Duodenal mucosa (tissue), 2 donors: ENCODE measurements around the gene THOC5.
"Not testable (repeated sequence)": the region's sequence is repeated elsewhere in the genome, so short reads cannot be mapped to it uniquely, and the experiment has no call there.

Experiments used
- H3K27ac ChIP-seq: one replicate; pipeline ENCODE4 v1.7.0; 2013; ENCODE audit warnings: low read depth, low read length
- H3K27me3 ChIP-seq, 2 donors: one replicate each; pipeline ENCODE4 v1.7.0; 2013; ENCODE audit warnings: low read length in 2 of 2, control low read depth in 1 of 2; ENCODE audit not compliant: insufficient read depth in 2 of 2, control insufficient read depth in 1 of 2
- H3K36me3 ChIP-seq, 2 donors: one replicate each; pipeline ENCODE4 v1.7.0; 2013; ENCODE audit warnings: low read length in 2 of 2, control low read depth in 1 of 2; ENCODE audit not compliant: insufficient read depth in 2 of 2, control insufficient read depth in 1 of 2
- H3K4me1 ChIP-seq, 2 donors: one replicate each; pipeline ENCODE4 v1.7.0; 2013; ENCODE audit warnings: low read length in 2 of 2, control low read depth in 1 of 2; ENCODE audit not compliant: insufficient read depth in 2 of 2, control insufficient read depth in 1 of 2
- H3K4me3 ChIP-seq, 2 donors: one replicate each; pipeline ENCODE4 v1.7.0; 2013; ENCODE audit warnings: low read length in 2 of 2, low read depth in 1 of 2
- H3K9ac ChIP-seq, 2 donors: one replicate each; pipeline ENCODE4 v1.7.0; 2013; ENCODE audit warnings: low read length in 2 of 2, low read depth in 1 of 2
- H3K9me3 ChIP-seq, 2 donors: one replicate each; pipeline ENCODE4 v1.7.0; 2013; ENCODE audit warnings: low read length in 2 of 2, control low read depth in 1 of 2; ENCODE audit not compliant: control insufficient read depth in 1 of 2

The THOC5 gene

DNA sequence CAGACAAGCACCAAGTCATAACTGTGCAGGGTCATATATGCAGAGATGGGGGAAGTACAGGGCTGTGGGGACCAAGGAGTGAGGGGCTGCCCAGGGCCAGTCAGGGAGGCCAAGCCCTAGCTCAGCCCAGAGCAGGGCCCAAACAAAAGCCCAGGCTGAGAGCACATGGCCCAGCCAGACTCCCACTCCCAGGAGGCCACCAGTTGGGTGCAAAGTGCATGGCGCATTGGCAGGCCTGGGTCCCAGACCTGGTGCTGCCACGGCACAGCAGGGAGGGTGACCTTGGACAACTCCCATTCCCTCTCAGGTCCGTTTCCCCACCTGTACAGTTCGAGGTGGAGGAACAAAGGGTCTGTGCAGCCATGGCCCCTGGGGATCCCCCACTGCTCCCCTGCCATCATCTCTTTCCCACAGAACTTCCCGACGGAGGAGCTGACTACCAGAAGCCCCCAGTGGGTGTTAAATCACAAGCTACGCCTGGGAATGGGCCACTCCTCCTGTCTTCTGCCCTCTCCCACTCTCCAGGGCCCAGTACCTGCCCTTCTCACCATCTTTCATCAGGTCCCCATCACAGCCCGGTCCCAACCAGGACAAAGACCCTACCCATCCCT, 26.7 kb upstream of the THOC5 start:
- Histone ChIP-seq H3K9ac (peak overlapping the region; percentile 70 to 81), H3K27me3 (no peaks in the 10 kb centered on the region), H3K9me3 (no peaks in the 10 kb centered on the region), H3K36me3 (no peaks in the 10 kb centered on the region), H3K4me3 (peak overlapping the region; percentile 77 to 79), H3K27ac (peak overlapping the region; percentile 58), H3K4me1 (peaks cover 9 to 17% of the 10 kb centered on the region in 2 donors)

DNA sequence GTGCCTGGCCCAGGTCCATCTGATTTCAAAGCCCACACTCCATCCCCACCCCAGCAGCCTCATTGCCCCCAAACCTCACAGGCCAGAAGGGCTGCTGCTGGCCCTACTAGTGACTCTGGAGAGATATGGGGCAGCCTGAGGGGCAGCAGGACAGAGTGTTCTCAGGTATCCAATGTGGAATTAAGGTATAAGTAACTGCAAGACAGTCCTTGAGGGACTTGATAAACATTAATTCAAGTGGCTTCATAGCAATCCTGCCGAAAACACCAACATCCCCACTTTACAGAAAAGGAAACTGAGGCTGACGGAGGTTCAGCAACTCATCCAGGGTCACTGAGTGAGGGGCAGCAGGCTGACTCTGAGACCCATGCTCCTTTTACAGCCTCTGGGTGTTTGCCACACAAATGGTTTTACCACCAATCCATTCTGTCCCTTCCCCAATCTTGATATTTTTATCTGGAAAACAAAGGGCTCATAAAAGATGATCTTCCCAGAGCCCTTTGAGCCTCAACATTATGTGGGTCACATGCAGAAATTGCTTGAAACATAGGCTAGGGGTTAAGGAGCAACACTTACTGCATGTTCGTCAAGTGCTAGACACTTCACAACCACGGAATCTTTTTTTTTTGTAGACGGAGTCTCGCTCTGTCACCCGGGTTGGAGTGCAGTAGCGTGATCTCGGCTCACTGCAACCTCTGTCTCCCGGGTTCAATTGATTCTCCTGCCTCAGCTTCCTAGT, 25.1 kb upstream of the THOC5 start:
- Histone ChIP-seq H3K36me3 (no peaks in the 10 kb centered on the region), H3K4me1 (peaks cover 9 to 19% of the 10 kb centered on the region in 2 donors), H3K27me3 (no peaks in the 10 kb centered on the region), H3K9me3 (no peaks in the 10 kb centered on the region), H3K4me3 (no peak overlapping the region), H3K9ac (no peak overlapping the region), H3K27ac (no peak overlapping the region)

DNA sequence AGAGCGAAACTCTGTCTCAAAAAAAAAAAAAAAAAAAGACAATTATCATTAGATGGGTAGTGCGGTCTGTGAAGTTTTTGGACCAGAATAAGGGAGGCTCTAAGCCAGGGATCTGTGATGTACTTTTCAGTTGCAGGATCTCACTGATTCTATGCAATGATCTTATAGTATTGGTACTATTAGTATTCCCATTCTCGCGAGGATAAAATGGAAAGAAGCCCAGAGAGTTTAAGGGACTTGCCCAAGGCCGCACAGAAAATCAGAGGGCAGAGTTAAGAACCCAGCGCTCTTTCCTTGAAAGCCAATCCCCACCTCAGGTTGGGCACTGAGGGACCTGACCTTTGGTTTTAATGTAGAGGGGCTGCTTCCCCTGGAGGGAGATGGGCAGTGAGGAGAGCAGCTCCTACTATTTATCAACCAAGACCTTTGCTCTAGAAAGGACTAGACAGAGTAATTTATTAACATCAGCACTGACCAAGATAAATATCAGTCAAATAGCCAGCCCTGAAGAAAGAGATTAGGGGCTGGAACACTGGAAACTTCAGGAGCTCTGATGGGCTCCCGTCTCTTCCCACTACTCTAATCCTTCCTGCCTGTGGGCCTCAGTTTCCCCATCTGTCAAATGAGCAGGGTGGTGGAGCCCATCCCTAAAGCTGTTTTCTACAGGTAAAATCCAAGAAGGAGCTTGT, 21.3 kb upstream of the THOC5 start:
- H3K36me3 ChIP-seq: peaks cover 0 to 7% of the 10 kb centered on the region in 2 donors
- H3K9ac ChIP-seq: no peak overlapping the region
- H3K9me3 ChIP-seq: no peaks in the 10 kb centered on the region
- no peaks in the 10 kb centered on the region for H3K27me3 ChIP-seq
- H3K4me3 ChIP-seq: no peak overlapping the region
- peaks cover 3 to 6% of the 10 kb centered on the region in 2 donors for H3K4me1 ChIP-seq
- no peak overlapping the region for H3K27ac ChIP-seq

DNA sequence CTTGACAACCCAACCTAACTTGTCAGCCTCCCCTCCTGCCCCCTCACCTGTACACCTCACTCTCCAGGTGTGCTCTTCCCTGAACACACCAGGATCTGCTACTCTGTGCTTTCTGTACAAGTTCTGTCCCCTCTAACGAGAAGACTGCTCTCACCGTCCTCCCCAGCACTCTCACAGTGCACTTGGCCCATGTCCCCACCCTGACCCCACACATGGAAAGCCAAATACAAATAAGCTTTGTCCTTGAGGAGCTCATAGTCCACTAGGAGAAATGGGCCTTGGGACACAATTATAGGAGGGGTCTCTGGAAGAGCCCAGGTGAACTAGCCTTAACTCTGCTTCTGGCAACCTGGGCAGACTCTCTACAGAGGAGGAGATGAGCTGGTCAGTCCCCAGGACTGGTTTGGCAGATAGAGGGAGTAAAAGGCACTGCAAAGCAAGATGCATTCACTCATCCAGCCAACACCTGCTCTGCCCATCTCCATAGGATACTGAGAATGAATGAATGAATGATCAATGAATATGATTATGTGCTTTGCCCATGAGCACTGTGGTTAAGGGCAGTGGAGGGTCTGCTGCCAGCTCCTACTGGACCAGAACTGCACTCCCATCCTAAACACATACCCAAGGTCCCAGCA, 17.5 kb upstream of the THOC5 start:
- no peaks in the 10 kb centered on the region for H3K27me3 ChIP-seq
- H3K4me1 ChIP-seq: peaks cover 0 to 4% of the 10 kb centered on the region in 2 donors
- no peak overlapping the region for H3K27ac ChIP-seq
- peaks cover 0 to 27% of the 10 kb centered on the region in 2 donors for H3K36me3 ChIP-seq
- no peaks in the 10 kb centered on the region for H3K9me3 ChIP-seq
- H3K4me3 ChIP-seq: no peak overlapping the region
- H3K9ac ChIP-seq: no peak overlapping the region

DNA sequence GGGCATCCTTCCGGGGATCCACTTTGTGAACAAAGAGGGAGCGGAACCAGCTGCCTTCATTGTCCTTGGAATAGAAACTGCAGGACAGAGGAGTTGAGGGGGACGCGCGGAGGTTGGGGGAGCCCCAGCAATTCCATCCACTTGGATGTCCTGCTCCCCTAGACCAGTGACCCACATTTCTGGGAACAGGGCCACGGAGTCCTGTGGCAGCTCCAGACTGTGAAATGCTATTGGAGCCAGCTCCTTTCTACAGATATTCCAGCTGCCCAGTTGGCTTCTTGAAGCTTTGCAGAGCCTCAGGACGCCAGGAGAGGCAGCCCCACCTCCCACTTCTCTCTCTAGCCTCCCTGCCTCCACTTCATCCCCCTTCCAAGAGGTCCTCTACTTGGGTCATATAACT, 16.9 kb upstream of the THOC5 start:
- Histone ChIP-seq H3K36me3 (peaks cover 0 to 27% of the 10 kb centered on the region in 2 donors), H3K27ac (no peak overlapping the region), H3K4me3 (no peak overlapping the region), H3K4me1 (peaks cover 0 to 4% of the 10 kb centered on the region in 2 donors), H3K9ac (no peak overlapping the region), H3K9me3 (no peaks in the 10 kb centered on the region), H3K27me3 (no peaks in the 10 kb centered on the region)

DNA sequence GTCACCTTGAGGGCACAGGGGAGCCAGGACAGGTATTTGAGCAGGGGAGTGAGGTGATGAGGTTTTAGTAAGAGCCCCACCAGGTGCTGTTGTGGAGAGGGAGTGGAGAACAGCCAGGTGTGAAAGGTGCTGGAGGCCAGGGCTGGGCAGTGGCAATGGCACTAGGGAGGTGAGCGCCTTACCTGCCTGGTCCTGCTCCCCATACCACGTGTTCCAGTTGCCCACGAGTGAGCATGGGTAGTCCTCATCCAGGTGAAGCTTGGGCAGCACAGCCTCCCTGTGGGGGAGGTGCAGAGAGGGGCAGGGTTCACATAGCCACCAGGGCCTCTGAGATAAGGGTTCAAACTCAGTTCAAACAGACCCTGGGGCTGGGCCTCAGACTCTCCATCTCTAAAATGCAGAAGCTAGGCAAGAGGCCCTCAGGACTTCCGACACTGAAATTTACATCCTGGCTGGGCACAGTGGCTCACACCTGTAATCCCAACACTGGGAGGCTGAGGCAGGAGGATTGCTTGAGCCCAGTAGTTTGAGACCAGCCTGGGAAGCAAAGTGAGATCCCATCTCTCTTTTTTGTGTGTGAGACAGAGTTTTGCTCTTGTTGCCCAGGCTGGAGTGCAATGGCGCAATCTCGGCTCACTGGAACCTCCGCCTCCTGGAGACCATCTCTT, 15.6 kb upstream of the THOC5 start:
- Histone ChIP-seq H3K27me3 (no peaks in the 10 kb centered on the region), H3K27ac (no peak overlapping the region), H3K4me1 (no peaks in the 10 kb centered on the region), H3K36me3 (peaks cover 0 to 34% of the 10 kb centered on the region in 2 donors), H3K4me3 (no peak overlapping the region), H3K9me3 (no peaks in the 10 kb centered on the region), H3K9ac (no peak overlapping the region)

DNA sequence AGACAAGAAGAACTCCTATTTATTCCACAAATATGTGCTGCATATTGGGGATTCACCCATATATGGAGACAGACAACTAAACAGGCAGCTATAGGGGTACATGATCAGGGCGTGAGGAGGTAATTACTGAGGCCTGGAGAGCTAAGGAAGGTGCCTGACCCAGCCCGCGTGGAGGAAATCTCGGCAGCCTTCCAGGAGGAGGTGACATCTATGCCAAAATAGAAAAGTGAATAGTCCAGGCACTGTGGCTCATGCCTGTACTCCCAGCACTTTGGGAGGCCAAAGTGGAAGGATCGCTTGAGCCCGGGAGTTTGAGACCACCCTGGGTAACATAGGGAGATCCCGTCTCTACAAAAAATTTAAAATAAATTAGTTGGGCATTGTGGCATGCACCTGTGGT, 13.8 kb upstream of the THOC5 start:
- H3K4me1 ChIP-seq: no peaks in the 10 kb centered on the region
- H3K9me3 ChIP-seq: no peaks in the 10 kb centered on the region
- no peaks in the 10 kb centered on the region for H3K27me3 ChIP-seq
- H3K9ac ChIP-seq: no peak overlapping the region
- H3K4me3 ChIP-seq: no peak overlapping the region
- H3K36me3 ChIP-seq: peaks cover 0 to 40% of the 10 kb centered on the region in 2 donors
- no peak overlapping the region for H3K27ac ChIP-seq

DNA sequence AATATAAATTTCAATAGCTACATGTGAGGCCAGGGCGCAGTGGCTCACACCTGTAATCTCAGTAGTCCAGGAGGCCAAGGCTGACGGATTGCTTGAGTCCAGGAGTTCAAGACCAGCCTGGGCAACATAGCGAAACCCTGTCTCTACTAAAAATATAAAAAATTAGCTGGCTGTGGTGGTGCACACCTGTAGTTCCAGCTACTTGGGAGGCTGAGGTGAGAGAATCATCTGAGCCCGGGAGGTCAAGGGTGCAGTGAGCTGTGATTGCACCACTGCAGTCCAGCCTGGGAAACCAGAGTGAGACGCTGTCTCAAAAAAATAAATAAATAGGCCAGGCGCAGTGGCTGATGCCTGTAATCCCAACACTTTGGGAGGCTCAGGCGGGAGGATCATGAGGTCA, 13.0 kb upstream of the THOC5 start:
- H3K4me3 ChIP-seq, H3K9me3 ChIP-seq, H3K4me1 ChIP-seq, H3K9ac ChIP-seq, H3K27ac ChIP-seq, H3K27me3 ChIP-seq: not testable (repeated sequence)
- peaks cover 8 to 48% of the 10 kb centered on the region in 2 donors for H3K36me3 ChIP-seq

DNA sequence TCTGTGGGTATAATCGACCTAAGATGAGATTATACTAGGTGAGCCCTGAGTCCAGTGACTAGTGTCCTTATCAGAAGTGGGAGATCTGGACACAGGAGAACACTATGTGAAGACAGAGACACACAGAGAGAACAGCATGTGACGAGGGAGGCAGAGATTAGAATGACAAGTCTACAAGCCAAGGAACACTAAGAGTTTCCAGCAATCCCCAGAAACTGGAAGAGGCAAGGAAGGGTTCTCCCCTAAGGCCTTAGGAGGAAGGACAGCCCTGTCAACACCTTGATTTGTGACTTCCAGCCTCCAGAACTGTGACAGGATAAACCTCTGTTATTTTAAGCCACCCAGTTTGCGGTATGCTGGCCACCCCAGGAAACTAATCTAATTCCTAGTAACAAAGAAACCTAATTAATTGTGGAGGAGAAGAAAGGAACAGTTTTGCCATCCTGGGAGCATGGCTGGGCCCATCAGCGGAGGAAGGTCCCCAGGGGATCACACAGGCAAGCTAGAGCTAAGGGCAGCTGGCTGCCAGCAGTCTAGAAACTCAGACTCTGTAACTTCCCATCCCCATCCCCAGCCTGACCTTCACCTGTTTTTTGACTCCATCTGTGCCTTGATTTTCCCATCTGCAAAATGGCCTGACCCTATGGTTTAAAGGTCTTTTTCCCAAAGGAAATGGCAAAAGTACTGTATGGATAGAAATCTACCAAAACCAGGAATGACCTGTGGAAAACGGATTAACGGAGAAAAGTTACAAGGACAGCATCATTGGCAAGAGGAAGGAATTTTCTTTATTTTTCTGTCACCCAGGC, 10.3 kb upstream of the THOC5 start:
- Histone ChIP-seq H3K27ac (no peak overlapping the region), H3K4me1 (no peaks in the 10 kb centered on the region), H3K4me3 (no peak overlapping the region), H3K27me3 (no peaks in the 10 kb centered on the region), H3K9me3 (no peaks in the 10 kb centered on the region), H3K9ac (no peak overlapping the region), H3K36me3 (peaks cover 25 to 56% of the 10 kb centered on the region in 2 donors)
